GM13976 (cell line): Measurements from ENCODE around the gene NME7.

Source experiments
- DNase-seq: peaks from one replicate; pipeline ENCODE4 v3.0.0; 2012; ENCODE audit warnings: low spot score
- CTCF ChIP-seq: IDR thresholded peaks from 2 replicates; pipeline ENCODE4 v1.5.1; 2012; ENCODE audit warnings: borderline replicate concordance, mild to moderate bottlenecking; ENCODE audit not compliant: insufficient read depth; ENCODE audit errors: extremely low read depth, missing control alignments, control extremely low read depth
- in situ Hi-C: fragments of 300-500 bp; cut with MboI; formaldehyde crosslinking; loops from one replicate; pipeline ENCODE4 v1.12.0; 2022; ENCODE audit warnings: low sequenced_read_pairs, mixed read lengths, inconsistent platforms; ENCODE audit not compliant: unreplicated experiment

The NME7 gene

GRCh38 chr1:169110236-169110635 is 257.4 kb downstream of the NME7 start:
- in situ Hi-C loops = loop anchor here (10.0 to 25.0 kb wide), 2 partner anchors 235 to 498 kb away; no protein-coding TSS in a partner anchor
- DNase-seq = no peak
- TF ChIP-seq CTCF = no peak

GRCh38 chr1:169109561-169110134 is 257.9 kb downstream of the NME7 start:
- TF ChIP-seq CTCF = no peak
- in situ Hi-C loops = loop anchor here (10.0 to 25.0 kb wide), 2 partner anchors 235 to 497 kb away; no protein-coding TSS in a partner anchor
- no peak for DNase-seq

GRCh38 chr1:169108863-169109560 is 258.6 kb downstream of the NME7 start:
- DNase-seq = peak; percentile 47
- peak; percentile 52 for TF ChIP-seq CTCF
- in situ Hi-C loops = loop anchor here (25.0 kb wide), 1 partner anchor 497 kb away; no protein-coding TSS in a partner anchor

GRCh38 chr1:169108223-169108622 is 259.4 kb downstream of the NME7 start:
- no peak for DNase-seq
- in situ Hi-C loops = loop anchor here (25.0 kb wide), 1 partner anchor 496 kb away; no protein-coding TSS in a partner anchor
- TF ChIP-seq CTCF = no peak

- no peak for DNase-seq
Measured at GRCh38 chr1:169107603-169108208, 259.9 kb downstream of the NME7 start.

More at GRCh38 chr1:169107603-169108208, 259.9 kb downstream of the NME7 start:
- no peak for TF ChIP-seq CTCF
- in situ Hi-C loops = loop anchor here (25.0 kb wide), 1 partner anchor 495 kb away; no protein-coding TSS in a partner anchor
